Activated gamma-delta T cell treated with anti-CD3 and anti-CD28 coated beads, Interleukin-2, amount 50 U/mL, for 16 hours (primary cell): Measurements from ENCODE around the gene CPLANE1.
"Not testable (repeated sequence)": the region's sequence is repeated elsewhere in the genome, so short reads cannot be mapped to it uniquely, and the experiment has no call there.

ENCODE experiments used
- DNase-seq: peaks from one replicate; pipeline ENCODE4 v3.0.0-alpha.2; 2020; ENCODE audit warnings: low read depth

Gene CPLANE1

DNA sequence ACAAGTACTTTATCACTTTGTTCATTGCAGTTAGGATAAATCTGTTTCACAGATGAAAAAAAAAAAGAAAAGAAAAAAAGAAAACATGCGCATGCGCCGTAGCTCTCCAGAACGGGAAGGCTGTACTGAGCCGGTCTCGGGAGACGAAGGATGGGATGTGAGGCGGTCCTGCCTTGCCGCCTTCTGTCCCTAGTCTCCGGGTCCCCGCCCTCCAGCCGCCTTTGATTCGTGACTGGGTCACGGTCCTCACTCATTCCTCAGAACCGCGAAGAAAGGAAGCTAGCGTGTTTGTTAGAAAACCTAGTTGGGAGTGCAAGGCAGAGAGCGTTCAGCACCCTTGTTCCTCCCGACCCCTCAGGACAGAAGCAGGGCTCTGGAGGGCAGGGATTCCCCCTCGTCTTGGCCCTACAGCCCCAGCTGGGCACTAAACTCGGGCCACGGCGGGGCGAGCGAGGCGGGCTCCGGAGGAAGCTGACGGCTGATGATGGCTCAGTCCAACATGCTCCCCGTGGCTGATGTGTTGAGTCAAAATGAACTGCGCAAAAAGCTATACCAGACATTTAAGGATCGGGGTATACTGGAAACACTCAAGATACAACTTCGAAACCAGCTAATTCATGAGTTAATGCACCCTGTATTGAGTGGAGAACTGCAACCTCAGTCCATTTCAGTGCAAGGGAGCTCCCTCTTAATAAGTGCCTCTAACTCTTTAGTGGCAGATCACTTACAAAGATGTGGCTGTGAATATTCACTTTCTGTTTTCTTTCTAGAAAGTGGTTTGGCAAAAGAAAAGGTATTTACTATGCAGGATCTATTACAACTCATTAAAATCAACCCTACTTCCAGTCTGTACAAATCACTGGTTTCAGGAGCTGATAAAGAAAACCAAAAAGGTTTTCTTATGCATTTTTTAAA, 40.0 kb downstream of the CPLANE1 start:
- no peak for DNase-seq

DNA sequence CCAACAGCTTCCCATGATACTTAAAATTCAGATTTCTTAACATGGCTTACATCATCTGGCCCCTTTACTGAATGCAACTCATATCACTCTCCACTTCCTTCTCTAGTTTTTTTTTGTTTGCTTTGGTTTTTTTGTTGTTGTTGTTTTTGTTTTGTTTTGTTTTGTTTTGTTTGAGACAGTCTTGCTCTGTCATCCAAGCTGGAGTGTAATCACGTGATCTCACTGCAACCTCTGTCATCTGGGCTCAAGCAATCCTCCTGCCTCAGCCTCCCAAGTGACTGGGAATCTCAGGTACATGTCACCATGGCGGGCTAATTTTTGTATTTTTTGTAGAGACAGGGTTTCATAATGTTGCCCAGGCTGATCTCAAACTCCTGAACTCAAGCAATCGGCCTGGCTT, 41.4 kb downstream of the CPLANE1 start:
- no peak for DNase-seq

DNA sequence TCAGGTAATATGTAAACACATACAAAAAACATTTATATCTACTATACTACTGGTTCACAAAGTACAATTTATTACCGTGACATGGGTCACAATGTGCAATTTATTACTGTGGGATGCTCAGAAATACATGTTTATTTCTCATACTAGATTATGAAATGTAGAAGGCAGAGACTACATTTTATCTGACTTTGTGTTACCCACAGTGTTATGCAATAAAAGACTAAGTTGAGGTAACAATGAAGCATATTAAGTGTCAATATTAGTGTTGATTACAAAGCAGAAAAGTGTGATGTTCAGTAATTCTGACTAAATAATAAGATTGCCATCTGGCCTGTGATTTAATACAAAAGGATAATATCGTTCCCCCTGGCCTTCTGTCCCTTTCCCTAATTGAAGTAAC, 42.4 kb downstream of the CPLANE1 start:
- no peak for DNase-seq

DNA sequence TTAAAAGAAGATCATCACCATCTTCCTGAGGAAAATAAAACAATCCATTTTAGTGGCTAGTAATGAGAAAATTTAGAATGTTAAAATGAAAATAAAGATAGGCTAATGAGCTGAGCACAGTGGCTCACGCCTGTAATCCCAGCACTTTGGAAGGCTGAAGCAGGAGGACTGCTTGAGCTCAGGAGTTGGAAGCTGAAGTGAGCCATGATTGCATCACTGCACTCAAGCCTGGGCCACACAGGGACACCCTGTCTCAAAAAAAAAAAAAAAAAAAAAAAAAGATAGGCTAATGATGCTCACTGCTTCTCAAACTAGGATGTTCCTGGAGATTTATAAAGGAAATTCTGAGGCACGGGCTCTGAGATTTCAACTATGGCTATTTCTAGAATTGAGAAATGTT, 50.3 kb downstream of the CPLANE1 start:
- DNase-seq: no peak

DNA sequence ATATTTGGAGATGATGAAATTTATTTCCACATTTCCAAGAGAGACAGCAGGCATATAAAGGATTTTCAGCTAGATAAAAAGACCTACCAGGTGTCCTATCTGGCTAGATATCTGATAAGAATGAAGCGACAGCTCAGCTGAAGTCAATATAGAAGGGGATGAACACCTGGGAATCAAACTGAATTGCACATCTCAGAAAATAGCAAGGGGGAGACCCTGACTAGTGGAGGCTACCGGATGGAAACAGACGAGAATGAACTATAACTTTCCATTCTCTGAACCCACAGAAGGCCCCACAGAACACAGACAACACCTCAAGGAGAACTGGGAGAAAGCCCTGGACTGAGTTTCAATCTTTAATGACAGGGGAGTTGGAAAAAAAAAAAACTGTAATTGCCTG, 51.1 kb downstream of the CPLANE1 start:
- no peak for DNase-seq

DNA sequence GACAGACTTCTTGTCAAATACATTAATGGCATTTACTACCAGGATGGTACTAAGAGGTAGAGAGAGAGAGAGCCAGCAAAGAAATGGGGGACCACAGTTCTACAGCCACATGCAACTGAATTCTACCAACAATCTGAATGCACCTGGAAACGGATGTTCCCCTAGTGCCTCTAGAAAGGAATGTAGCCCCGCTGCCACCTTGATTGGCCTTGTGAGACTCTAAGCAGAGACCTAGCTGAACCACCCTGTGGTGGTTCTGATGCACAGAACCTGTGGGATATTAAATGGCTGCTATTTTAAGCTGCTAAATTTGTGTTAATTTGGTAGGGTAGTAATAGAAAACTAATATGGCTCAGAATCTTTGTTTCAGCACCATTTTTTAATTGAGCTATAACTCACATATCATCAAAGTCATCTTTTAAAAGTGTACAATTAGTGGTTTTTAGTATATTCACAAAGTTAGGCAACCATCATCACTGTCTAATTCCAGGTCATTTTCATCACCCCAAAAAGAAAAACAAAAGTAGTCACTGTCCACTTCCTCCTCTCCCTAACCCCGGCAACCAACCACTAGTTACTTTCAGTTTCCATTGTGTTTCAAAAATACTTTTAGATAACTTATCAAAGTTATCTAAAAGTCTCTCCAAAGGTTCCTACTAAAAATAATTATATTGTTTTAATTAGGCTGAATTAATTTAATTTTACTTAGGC, 51.7 kb downstream of the CPLANE1 start:
- no peak for DNase-seq

DNA sequence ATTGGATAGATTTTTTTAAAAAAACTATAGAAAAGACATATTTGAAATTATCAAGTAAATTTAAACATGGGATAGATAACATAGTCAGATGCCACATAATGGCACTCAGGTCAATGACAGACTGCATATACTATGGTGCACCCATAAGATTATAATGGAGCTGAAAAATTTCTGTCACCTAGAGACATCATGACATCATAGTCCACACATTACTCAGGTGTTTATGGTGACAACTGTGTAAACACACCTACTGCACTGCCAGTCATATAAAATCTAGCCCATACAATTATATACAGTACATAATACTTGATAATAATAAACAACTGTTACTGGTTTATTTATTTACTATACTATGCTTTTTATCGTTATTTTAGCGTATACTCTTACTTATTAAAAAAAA, 58.6 kb downstream of the CPLANE1 start:
- no peak for DNase-seq

DNA sequence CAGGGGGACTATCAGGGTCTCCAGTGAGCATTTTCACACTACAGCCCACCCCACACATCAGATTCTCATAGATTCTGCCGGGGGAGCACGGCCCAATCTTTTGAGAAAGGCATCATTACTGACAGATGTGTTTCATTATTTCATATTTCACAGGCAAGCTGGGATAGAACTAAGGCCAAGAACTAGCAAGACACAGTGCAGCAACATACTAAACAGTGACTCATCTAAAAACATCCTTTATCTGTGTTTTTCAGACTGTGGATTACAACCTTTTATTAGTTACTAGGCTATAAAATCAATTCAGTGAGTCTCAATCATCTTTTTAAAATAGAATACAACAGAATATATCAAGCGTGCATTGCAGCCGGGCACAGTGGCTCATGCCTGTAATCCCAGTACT, 59.8 kb downstream of the CPLANE1 start:
- no peak for DNase-seq

DNA sequence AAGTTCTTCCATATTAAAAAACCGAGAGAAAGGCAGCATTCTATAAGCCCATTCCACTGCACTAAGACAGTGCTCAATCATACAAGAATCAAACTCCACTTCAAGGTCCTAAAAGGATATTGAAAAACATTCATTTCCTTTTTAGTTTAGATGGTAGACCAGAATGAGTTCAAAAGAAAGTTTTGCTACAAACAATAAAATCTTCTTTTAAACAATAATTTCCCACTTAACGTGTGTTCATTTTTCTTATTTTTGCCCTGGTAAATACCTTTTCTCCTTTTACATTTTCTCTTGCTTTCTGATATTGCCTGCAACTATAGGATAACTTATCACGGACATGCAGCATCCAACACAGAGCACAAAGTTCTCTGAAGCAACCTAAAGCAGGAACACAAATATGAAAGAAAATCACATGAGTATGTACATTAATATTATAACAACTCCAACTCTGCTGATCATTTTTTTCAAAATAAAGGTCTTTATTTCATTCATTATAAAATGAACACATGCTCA, 61.7 kb downstream of the CPLANE1 start:
- DNase-seq: no peak

DNA sequence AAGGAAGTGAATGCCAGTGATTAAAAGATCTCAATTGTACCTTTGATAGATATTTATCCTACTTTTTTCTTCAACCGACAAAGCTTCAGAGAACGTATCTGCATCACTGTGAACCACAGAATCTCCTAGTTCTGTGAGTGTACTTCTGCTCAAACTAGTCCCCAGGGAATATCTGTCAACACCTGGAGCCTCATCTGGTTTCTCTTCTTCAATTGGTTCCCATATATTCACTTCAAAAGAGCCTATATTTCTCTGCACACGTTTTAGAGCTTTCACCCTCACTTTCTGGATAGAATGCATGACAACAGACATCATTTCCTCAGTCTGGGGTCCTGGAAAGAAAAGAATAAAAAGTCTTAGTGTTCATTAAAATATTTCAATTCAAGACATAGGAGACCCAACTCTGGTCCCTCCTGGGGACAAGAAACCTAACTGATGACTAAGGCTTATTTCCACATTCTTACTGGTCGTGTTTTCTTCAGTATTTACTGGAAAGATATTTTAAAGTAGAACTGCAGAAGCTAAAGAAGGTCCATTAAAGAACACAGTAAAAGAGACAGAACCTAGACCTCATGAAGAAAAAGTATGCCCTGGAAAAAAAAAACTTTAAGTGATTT, 64.3 kb downstream of the CPLANE1 start:
- no peak for DNase-seq

DNA sequence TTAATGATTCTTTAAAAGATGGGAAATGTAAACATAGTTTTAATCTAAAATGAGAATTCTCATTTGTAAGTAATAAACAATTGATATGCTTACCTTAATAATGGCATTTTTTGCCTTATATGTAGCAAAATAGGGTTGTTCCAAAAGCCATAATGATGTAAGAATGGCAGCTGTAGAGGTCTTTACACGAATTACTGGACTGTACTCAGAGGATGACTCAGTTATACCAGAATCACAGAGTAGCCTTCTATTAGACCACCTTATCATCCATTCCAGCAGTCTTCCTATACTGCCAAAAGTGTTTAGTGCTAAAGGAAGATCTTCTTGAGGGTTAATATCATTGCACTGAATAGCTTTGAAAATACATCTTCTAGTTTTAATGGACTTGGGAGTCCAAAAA, 66.5 kb downstream of the CPLANE1 start:
- DNase-seq: no peak

DNA sequence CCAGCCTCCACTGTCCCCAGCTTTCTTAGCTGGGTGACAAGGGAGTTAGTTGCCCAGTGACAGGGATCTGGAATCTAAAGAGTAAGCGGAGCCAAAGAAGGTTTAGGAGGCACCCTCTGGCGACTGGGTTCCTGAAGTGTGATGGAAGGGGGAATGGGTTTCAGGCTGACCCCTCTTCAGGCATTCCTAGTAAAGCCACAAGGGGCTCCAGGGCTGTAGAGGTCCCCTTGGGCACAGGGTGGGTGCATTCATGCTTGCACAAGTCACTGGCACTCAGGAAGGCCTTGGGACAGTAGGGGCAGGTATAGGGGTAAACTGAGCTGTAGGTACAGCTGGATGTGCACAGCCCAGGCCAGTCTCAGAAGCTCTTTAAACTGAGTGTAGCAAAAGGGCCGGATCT, 74.2 kb downstream of the CPLANE1 start:
- no peak for DNase-seq

DNA sequence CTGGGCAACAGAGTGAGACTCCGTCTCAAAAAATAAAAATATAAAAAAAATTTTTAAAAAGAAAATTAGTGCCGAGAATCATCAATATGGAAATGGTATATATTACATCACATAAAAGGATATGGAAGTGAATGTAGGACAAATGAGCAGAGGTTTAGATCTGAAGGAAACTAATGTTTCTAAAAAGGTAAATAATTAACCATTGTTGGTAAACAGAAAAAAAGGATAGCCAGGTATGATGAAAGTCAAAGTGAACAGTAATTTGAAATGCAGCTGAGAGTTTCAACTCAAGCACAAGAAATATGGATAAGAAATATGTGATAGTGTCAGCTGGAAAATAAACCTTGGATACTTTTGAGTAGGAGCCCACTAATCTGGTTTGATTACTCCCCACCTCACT, 76.2 kb downstream of the CPLANE1 start:
- DNase-seq: no peak

DNA sequence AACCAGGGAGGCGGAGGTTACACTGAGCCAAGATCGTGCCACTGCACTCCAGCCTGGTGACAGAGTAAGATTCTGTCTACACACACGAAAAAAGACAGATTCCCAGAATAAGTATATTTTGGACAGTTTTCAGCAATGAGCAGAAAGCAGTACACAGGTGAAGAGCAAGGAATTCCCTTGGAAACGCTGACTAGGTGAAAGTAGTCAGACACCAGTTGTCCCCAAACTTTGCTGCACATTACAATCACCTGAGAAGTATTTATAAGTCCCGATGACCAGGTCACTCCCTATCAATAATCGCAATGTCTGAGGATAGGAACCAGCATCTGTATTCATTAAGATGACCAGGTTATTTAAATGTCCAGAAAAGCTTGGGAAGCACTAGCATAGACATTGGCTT, 78.3 kb downstream of the CPLANE1 start:
- no peak for DNase-seq

DNA sequence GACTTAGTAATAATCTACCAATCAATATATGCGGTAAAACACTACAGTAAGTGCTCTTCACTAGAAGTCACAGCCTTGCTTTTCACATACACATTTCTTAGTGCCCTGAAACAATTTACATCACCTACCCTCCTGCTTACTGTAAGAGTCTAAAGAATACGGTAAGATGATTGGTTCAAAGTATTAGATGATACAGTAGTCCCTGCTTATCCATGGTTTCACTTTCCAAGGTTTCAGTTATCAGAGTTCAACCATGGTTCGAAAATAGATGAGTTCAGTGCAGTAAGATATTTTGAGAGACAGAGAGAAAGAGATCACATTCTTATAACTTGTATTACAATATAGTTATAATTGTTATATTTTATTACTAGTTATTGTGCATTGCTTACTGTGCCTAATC, 83.0 kb downstream of the CPLANE1 start:
- no peak for DNase-seq

DNA sequence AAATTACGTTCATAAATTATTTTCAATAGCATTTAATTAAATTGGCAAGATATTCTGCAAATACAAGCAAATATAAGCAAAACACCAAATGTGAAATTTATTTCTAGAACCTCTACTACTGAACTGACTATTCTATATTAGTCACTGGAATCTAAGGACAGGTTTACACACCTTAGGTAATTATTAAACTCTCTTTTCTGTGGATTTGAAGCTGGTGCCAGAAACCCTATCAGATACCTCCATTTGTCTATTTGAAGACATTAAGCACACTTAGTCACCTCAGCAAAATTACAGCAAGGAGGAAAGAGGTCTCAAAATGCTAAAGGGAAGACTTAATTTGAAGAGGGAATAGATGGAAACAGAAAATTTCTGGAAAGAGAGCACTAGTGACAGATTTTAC, 83.4 kb downstream of the CPLANE1 start:
- DNase-seq: no peak

DNA sequence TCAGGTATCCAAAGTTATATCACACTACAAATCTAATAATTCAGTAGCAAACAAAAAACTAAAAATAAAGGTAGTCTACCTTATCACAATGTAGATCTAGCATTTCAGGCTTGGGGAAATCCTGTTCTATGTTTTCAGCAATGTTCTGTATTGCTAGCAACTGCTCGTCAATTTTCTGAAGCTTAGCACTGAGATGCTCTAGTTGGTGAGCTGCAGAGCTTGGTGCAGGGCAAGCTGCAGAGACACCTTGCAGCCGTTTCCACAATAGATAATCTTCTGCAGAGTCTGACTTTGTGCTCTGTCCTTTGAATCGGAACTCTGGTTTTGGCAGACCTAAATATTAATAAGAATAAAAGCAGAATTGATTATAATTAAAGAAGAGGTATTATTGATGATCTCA, 95.5 kb downstream of the CPLANE1 start:
- no peak for DNase-seq

DNA sequence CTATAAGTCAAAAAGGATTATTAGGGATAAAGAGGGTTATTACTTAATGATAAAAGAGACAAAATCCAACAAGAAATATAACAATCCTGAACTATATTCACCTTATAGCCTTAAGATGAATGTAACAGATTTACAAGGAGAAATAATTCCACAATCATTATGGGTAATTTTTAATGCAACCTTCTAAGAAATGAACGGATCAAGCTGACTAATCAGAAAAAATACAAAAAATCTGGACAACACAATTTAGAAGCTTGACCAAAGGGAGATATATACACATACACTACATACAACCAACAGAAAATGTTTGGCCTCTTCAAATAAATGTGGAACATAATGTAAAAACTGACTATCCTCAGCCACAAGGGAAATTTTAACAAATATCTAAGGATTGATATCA, 102.3 kb downstream of the CPLANE1 start:
- DNase-seq: no peak

DNA sequence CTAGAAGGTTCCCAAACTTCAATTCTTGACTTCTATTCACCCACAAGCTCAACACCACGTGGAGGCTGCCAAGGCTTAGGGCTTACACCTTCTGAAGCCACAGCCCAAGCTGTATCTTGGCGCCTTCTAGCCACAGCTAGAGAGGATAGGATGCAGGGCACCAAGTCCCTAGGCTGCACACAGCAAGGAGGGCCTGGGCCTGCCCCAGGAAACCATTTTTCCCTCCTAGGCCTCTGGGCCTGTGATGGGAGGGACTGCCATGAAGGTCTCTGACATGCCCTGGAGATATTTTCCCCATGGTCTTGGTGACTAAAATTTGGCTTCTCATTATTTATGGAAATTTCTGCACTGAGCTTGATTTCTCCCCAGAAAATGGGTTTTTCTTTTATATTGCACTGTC, 112.5 kb downstream of the CPLANE1 start:
- DNase-seq: no peak

DNA sequence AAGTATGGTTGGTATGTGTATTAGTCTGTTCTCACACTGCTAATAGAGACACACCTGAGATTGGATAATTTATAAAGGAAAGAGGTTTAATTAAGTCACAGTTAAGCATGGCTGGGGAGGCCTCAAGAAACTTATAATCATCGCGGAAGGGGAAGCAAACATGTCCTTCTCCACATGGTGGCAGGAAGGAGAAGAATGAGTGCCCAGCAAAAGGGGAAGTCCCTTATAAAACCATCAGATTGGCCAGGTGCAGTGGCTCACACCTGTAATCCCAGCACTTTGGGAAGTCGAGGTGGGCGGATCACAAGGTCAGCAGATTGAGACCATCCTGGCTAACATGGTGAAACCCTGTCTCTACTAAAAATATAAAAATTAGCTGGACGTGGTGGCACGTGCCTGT, 113.9 kb downstream of the CPLANE1 start:
- not testable (repeated sequence) for DNase-seq

DNA sequence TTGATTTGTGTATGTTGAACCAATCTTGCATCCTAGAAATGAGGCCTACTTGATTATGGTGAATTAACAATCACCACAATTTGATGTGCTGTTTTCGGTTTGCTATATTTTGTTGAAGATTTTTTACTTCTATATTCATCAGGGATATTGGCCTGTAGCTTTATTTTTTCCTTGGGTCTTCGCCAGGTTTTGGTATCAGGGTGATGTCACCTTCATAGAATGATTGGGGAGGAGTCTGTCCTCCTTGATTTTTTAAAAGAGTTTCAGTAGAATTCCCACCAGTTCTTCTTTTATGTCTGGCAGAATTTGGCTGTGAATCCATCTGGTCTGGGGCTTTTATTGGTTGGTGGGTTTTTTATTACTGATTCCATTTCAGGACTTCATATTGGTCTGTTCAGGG, 115.2 kb downstream of the CPLANE1 start:
- no peak for DNase-seq

DNA sequence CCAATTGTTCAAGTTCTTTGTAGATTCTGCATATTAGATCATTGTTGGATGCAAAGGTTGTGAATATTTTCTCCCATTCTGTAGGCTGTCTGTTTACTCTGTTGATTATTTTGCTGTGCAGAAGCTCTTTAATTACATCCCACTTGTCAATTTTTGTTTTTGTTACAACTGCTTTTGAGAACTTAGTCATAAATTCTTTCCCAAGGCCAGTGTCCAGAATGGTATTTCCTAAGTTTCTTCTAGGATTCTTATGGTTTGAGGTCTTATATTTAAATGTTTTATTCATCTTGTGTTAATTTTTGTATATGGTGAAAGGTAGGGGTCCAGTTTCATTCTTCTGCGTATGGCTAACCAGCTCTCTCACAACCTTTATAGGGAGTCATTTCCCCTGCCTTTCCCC, 116.5 kb downstream of the CPLANE1 start:
- no peak for DNase-seq

DNA sequence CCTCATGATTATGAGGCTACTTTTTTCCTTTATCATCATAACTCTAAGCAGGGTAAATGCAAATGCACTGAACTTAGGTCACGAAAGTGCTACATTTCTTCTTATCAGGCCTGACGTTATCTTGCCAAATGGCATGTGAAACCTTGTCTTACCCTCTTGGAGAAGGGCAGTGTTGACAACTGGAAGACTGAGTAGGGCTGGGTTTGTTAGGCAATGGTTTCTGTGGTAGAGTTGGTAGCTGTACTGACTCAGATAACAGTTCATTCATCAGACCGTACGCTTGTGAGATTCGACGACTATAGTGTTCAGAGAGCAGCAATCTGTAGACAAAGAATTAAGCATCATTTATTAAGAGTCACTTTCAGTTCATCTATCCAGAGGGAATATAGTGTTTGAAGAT, 127.7 kb downstream of the CPLANE1 start:
- no peak for DNase-seq
